Adrenal gland (tissue), 5 donors: Measurements from ENCODE around the gene MMAB.

Experiments used
- POLR2A ChIP-seq, 2 donors: fragments of 450-650 bp; IDR thresholded peaks; one replicate each; pipeline ENCODE4 v1.6.1; 2017; ENCODE audit warnings: antibody characterized with exemption in 2 of 2, mild to moderate bottlenecking in 2 of 2, moderate library complexity in 1 of 2
- TF ChIP-seq, protein P1 (sequence below), 6 experiments: fragments of 450-650 bp in 4 of 6; fragments of 200-600 bp in 2 of 6; sonication (generic) in 1 of 6; IDR thresholded peaks; 1 replicate in 5 of 6; 2 replicates in 1 of 6; pipeline versions ENCODE4 v1.5.1 to v1.8.0; 2016 to 2021; ENCODE audit warnings: antibody characterized with exemption in 6 of 6, mild to moderate bottlenecking in 2 of 6, moderate library complexity in 1 of 6
- donor health status: DM: no; HTN: no; CAD: no.

DNA sequence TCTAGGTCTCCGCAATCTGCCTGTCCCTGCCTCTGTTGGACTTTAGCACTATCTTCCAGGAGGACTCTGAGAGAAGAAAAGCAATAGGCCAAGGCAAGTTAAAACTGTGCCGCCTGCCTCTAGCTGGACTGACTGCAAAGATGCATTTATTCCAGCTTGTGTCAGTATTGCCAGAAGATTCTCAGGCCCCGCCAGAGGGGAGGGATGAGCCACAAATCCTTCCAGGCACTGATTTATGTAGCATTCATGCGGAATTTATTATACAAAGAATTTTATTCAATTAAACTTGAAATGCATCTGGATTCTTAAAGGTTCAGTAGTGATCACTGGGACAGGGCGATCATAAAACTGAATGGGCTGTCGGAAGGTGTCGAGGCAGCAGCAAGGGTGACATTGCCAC is 19.8 kb downstream of the MMAB start:
- TF ChIP-seq, protein P1, sequence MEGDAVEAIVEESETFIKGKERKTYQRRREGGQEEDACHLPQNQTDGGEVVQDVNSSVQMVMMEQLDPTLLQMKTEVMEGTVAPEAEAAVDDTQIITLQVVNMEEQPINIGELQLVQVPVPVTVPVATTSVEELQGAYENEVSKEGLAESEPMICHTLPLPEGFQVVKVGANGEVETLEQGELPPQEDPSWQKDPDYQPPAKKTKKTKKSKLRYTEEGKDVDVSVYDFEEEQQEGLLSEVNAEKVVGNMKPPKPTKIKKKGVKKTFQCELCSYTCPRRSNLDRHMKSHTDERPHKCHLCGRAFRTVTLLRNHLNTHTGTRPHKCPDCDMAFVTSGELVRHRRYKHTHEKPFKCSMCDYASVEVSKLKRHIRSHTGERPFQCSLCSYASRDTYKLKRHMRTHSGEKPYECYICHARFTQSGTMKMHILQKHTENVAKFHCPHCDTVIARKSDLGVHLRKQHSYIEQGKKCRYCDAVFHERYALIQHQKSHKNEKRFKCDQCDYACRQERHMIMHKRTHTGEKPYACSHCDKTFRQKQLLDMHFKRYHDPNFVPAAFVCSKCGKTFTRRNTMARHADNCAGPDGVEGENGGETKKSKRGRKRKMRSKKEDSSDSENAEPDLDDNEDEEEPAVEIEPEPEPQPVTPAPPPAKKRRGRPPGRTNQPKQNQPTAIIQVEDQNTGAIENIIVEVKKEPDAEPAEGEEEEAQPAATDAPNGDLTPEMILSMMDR (IDR thresholded peaks at IDR 0.05), result no peak
- TF ChIP-seq POLR2A (IDR thresholded peaks at IDR 0.05), result no peak
